Stimulated activated naive CD8-positive, alpha-beta T cell treated with anti-CD3 and anti-CD28 coated beads, Interleukin-15, Interleukin-2, amounts not matched to agents 100 U/mL and 50 U/mL, for 24 hours (primary cell): ENCODE data around the gene TAGAP.
"Not testable (repeated sequence)": the region's sequence is repeated elsewhere in the genome, so short reads cannot be mapped to it uniquely, and the experiment has no call there.

Source experiments
- ATAC-seq: fragments of 150-1000 bp; cut with Tn5 transposase; one replicate; pipeline ENCODE4 v1.10.0; 2021
- DNase-seq: peaks from one replicate; pipeline ENCODE4 v3.0.0; 2021

TAGAP gene

DNA sequence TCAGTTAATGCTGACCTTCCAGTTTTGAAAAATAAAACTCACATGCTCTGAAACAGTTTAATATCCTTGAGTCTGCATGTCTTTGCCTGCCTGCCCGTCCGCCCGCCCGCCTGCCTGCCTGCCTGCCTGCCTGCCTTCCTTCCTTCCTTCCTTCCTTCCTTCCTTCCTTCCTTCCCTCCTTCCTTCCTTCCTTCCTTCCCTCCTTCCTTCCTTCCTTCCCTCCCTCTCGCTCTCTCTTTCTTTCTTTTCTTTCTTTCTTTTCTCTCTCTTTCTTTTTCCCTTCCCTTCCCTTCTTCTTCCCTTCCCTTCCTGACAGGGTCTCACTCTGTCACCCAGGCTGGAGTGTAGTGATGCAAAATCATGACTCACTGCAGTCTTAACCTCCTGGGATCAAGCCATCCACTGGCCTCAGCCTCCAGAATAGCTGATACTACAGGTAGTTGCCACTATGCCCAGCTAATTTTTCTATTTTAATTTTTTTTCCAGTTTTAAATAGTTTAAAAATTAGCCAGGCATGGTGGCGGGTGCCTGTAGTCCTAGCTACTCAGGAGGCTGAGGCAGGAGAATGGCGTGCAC, 34.7 kb downstream of the TAGAP start:
- DNase-seq, ATAC-seq: not testable (repeated sequence)

DNA sequence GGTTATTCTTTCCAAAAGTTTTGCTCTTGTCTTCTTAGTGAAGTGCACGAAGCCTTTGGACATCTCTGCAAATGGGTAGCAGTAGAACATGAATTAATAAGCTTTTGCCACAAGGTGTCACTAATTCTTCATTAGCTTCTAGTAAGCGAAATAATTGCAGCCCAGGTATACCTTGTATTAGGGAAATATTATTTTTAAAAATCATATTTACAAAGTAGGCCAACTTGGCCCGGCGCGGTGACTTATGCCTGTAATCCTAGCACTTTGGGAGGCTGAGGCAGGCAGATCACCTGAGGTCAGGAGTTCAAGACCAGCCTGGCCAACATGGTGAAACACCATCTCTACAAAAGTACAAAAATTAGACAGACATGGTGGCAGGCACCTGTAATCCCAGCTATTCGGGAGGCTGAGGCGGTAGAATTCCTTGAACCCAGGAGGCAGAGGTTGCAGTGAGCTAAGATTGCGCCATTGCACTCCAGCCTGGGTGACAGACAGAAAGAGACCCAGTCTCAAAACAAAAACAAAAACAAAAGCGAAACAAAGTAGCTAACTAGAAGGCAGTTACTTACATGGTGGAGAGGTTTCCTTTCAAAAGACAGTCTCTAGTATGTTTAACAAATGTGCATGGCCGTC, 36.0 kb downstream of the TAGAP start:
- no peak for ATAC-seq
- no peak for DNase-seq

DNA sequence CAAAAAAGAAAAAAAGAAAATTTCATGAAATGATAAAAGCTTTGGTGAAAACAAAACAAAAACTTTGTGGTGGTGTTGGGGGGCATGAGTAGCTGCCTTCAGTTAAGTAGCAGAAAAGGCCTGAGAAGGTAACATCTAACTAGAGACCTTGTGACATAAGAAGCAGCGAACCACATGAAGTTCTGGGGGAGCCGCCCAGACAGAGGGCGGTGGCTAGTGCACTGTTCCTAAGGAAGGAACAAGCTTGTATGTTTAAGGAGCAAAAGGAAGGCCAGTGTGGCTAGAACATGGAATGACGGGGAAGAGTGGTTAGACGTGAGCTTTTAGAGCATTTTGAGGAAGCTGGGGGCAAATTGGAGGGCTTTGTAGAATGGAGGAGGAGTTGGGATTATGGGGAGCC, 37.3 kb downstream of the TAGAP start:
- ATAC-seq (no peak), DNase-seq (no peak)

GRCh38 chr6:159005436-159005835, 39.4 kb downstream of the TAGAP start:
- ATAC-seq = no peak
- no peak for DNase-seq

GRCh38 chr6:159004592-159004991, 40.2 kb downstream of the TAGAP start:
- DNase-seq (no peak), ATAC-seq (no peak)

GRCh38 chr6:159002432-159003155, 42.2 kb downstream of the TAGAP start:
- no peak for DNase-seq
- ATAC-seq = no peak

GRCh38 chr6:158999666-159000403, 45.0 kb downstream of the TAGAP start, which contains the start of gene RSPH3:
TSS of gene RSPH3 (minus strand) at chr6:159000202. CDS start at chr6:158999550, 652 bp downstream.
- DNase-seq = peak; percentile 96
- ATAC-seq = peak; percentile 85

GRCh38 chr6:158999154-158999665, 45.6 kb downstream of the TAGAP start:
- peak; percentile 30 for ATAC-seq
- DNase-seq = no peak

DNA sequence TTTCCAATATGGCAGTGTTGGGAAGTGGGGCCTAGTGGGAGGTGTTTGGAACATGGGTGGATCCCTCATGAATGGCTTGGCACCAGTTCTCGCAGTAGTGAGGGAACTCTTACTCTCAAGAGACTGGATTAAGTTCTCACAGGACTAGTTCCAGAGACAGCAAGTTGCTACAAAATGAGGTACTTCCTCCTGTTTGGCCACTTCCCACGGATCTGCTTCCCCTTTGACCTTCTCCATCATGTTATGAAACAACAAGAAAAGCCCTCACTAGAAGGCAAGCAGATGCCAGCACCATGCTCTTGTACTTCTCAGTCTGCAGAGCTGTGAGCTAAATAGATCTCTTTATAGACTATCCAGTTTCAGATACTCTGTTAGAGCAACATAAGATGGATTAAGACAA, 47.9 kb downstream of the TAGAP start:
- no peak for DNase-seq
- ATAC-seq = no peak

DNA sequence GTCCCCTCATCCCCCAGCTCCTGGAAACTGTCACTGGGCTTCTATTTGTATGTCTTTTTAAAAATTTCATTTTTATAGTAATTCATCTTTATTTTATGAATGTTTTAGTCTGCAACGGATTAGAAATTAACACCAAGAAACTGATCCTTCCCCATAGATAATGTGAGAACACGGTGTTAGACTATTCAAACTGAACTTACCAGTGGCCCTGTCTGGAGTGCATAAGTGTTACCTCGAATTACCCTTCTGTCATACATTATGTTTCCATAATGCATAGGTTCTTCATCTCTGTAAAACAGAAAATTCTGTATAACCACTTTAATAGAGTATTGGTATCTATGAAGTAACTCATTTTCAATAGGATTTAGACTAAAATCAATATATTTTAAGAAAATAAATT, 51.2 kb downstream of the TAGAP start:
- DNase-seq (no peak), ATAC-seq (no peak)

- ATAC-seq (peak; percentile 48), DNase-seq (peak; percentile 35)
Measured at GRCh38 chr6:158991017-158991723, 53.6 kb downstream of the TAGAP start.

GRCh38 chr6:158989711-158990110, 55.1 kb downstream of the TAGAP start:
- not testable (repeated sequence) for ATAC-seq

GRCh38 chr6:158988477-158988876, 56.3 kb downstream of the TAGAP start:
- DNase-seq (no peak), ATAC-seq (no peak)

More at GRCh38 chr6:158989711-158990110, 55.1 kb downstream of the TAGAP start:
- DNase-seq = not testable (repeated sequence)

DNA sequence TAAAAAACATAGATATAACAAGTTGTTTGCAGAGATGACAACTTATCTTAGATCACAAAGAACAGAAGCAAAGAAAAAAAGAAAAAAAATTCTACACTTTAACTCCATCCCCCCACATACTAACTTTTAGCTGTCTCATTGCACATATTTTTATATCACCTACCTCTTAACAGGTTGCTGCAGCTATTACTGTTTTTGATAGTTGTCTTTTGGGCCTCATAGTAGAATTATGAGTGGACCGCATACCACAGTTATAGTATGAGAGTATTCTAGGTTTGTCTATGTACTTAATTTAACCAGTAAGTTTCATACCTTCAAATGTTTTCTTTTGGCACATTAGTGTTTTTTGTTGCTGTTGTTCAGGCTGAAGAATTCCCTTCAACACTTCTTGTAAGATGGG, 57.1 kb downstream of the TAGAP start:
- ATAC-seq = peak; percentile 55

More for the DNA sequence above, 57.1 kb downstream of the TAGAP start:
- DNase-seq = no peak
